A673 (cell line): Measurements from ENCODE around the gene MED12L. TPM values are rescaled to one million over a fixed set of nuclear protein-coding genes. Genes with fewer than 3 reads are reported as not detected.

Experiments used
- BruUV-seq: library from RNA; stranded (reverse); fragments of 400-500 nt; replicated peaks from 2 replicates; lab custom pipeline; 2021; lab: Mats Ljungman, UMichigan
- CTCF ChIA-PET: fragments of 300-600 bp; sonication (Branson Sonifier 250); formaldehyde crosslinking; loops from one replicate; lab custom pipeline; 2022; ENCODE audit warnings: antibody characterized with exemption; lab: Charles Lee
- POLR2A ChIA-PET: fragments of 300-600 bp; sonication (Branson Sonifier 250); formaldehyde crosslinking; loops from one replicate; lab custom pipeline; 2022; ENCODE audit warnings: antibody characterized with exemption; ENCODE audit not compliant: low non-redundant PET; lab: Charles Lee
- DNase-seq: peaks from one replicate; pipeline ENCODE4 v3.0.0-alpha.2; 2015; ENCODE audit warnings: low spot score
- H3K27ac ChIP-seq: fragments of 200-600 bp; sonication (generic); 2 replicates; pipeline ENCODE4 v1.5.1; 2016; ENCODE audit warnings: mixed run types, low read depth, mild to moderate bottlenecking, mixed read lengths, antibody characterized with exemption, low read length; ENCODE audit not compliant: poor library complexity, severe bottlenecking
- H3K27me3 ChIP-seq: fragments of 200-600 bp; sonication (generic); replicated peaks from 2 replicates; pipeline ENCODE4 v1.6.1; 2017; ENCODE audit warnings: mixed run types, low read depth, mild to moderate bottlenecking, mixed read lengths, antibody characterized with exemption, low read length; ENCODE audit not compliant: insufficient read depth, poor library complexity
- H3K36me3 ChIP-seq: fragments of 200-600 bp; sonication (generic); 2 replicates; pipeline ENCODE4 v1.6.1; 2016; ENCODE audit warnings: mixed run types, mild to moderate bottlenecking, mixed read lengths, antibody characterized with exemption, low read length; ENCODE audit not compliant: insufficient read depth, poor library complexity, severe bottlenecking
- H3K4me1 ChIP-seq: fragments of 200-600 bp; sonication (generic); 2 replicates; pipeline ENCODE4 v1.6.1; 2017; ENCODE audit warnings: mixed run types, mild to moderate bottlenecking, mixed read lengths, antibody characterized with exemption, low read length; ENCODE audit not compliant: insufficient read depth, poor library complexity, severe bottlenecking
- H3K4me3 ChIP-seq: fragments of 200-600 bp; sonication (generic); 2 replicates; pipeline ENCODE4 v1.5.1; 2016; ENCODE audit warnings: low read depth, mixed run types, mild to moderate bottlenecking, mixed read lengths, low read length; ENCODE audit not compliant: poor library complexity, severe bottlenecking
- H3K9me3 ChIP-seq: fragments of 200-600 bp; sonication (generic); 2 replicates; pipeline ENCODE4 v1.6.1; 2016; ENCODE audit warnings: mixed run types, low read depth, mild to moderate bottlenecking, mixed read lengths, antibody characterized with exemption, low read length; ENCODE audit not compliant: poor library complexity, severe bottlenecking
- EZH2 ChIP-seq: fragments of 200-600 bp; sonication (generic); IDR thresholded peaks from 2 replicates; pipeline ENCODE4 v1.6.1; 2017; ENCODE audit warnings: borderline replicate concordance, low read depth, mild to moderate bottlenecking, mixed read lengths, antibody characterized with exemption, low read length; ENCODE audit not compliant: poor library complexity, severe bottlenecking
- intact Hi-C: fragments of 100-400 bp; cut with micrococcal nuclease; formaldehyde crosslinking; loops from one replicate; pipeline ENCODE4 v1.10.0; 2022; ENCODE audit not compliant: unreplicated experiment
- total RNA-seq: library from RNA; stranded (reverse); gene quantifications from 2 replicates; pipeline ENCODE4 v1.2.3, GENCODE V29; 2021
- TF ChIP-seq, protein P1 (sequence below): fragments of 300-800, 200-600 bp; sonication (generic); conservative IDR thresholded peaks from 2 replicates; pipeline ENCODE4 v1.5.1; 2017; ENCODE audit warnings: low read depth, mild to moderate bottlenecking, antibody characterized with exemption, low read length, moderate library complexity, mixed read lengths

MED12L gene
- total RNA-seq, 1 experiment from 2014 or later = 0.71 TPM

- Histone ChIP-seq H3K9me3 (no peaks in the 10 kb centered on the region), H3K27me3 (no peaks in the 10 kb centered on the region), H3K36me3 (peaks cover 12% of the 10 kb centered on the region), H3K4me3 (no peak overlapping the region), H3K4me1 (peaks cover 6% of the 10 kb centered on the region), H3K27ac (no peak overlapping the region)
- ChIA-PET CTCF (no interaction called here), POLR2A (no interaction called here)
- intact Hi-C loops = no loop called here
- no TSS peak for BruUV-seq
- peak; percentile 15 for DNase-seq
- no peak for TF ChIP-seq EZH2
- TF ChIP-seq, protein P1, sequence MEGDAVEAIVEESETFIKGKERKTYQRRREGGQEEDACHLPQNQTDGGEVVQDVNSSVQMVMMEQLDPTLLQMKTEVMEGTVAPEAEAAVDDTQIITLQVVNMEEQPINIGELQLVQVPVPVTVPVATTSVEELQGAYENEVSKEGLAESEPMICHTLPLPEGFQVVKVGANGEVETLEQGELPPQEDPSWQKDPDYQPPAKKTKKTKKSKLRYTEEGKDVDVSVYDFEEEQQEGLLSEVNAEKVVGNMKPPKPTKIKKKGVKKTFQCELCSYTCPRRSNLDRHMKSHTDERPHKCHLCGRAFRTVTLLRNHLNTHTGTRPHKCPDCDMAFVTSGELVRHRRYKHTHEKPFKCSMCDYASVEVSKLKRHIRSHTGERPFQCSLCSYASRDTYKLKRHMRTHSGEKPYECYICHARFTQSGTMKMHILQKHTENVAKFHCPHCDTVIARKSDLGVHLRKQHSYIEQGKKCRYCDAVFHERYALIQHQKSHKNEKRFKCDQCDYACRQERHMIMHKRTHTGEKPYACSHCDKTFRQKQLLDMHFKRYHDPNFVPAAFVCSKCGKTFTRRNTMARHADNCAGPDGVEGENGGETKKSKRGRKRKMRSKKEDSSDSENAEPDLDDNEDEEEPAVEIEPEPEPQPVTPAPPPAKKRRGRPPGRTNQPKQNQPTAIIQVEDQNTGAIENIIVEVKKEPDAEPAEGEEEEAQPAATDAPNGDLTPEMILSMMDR = no peak
Measured at GRCh38 chr3:151434151-151434890, 348.9 kb downstream of the MED12L start.

DNA sequence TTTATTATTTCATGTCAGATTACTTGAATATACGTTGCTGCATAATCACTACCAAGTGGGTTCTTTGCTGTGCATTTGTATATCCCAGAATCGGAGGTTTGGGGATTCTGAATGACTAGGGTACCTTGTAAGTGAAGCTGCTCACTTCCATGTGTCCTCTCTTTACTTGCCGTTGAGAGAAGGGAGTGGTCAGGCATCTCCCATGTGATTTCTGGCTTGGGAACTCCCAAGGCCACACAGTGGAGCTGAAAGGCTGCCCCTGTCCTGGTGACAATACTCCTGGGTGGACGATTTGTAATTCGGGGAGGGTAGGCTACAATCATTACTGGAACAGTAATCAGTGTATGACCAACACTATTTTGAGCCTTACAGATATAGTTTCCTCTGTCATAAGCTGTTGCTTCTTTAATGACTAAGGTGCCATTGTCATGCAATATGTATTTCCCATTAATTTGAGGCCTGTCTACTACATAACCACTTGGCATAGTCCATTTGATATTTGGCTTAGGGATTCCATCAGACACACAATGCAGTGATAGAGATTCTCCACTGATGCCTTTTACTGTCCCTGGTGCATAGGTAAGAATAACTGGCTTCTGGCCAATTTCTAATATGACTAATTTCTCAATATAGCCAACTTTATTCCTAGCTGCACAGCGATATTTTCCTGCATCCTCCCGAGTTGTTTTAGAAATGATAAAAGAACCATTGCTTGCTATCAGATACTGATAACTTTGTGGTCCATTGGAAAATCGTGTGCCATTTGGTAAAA, 351.4 kb downstream of the MED12L start:
- DNase-seq = no peak
- BruUV-seq = no TSS peak
- Histone ChIP-seq H3K36me3 (peaks cover 12% of the 10 kb centered on the region), H3K9me3 (no peaks in the 10 kb centered on the region), H3K4me3 (no peak overlapping the region), H3K27me3 (no peaks in the 10 kb centered on the region), H3K27ac (no peak overlapping the region), H3K4me1 (peaks cover 27% of the 10 kb centered on the region)
- CTCF ChIA-PET = no interaction called here
- no peak for TF ChIP-seq EZH2
- TF ChIP-seq, protein P1 = no peak
- POLR2A ChIA-PET = interaction anchor here (0.6 kb wide), 1 partner anchor 129 kb away, joined by 3 read pairs; no protein-coding TSS in a partner anchor
- intact Hi-C loops = no loop called here

DNA sequence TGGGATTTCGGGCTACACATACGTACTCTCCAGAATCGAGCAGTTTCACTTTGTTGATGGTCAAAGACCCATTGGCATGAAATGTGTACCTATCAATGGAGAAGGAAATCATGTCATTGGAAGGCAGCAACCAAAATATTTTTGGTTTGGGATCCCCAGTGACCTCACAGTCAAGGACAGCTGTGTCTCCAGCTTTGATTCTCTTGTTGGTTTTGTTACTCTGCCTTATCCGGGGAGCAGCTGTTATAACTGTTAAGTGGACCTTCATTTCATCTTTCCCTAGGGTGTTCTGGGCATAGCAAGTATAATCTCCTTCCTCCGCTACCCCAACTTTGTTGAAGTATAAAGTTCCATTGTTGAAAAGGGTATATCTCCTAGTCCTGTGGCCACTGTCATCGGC, 352.4 kb downstream of the MED12L start:
- no peak for TF ChIP-seq EZH2
- TF ChIP-seq, protein P1 = no peak
- no peak for DNase-seq
- no TSS peak for BruUV-seq
- POLR2A ChIA-PET = interaction anchor here (0.6 kb wide), 1 partner anchor 128 kb away, joined by 3 read pairs; no protein-coding TSS in a partner anchor
- Histone ChIP-seq H3K27ac (no peak overlapping the region), H3K27me3 (no peaks in the 10 kb centered on the region), H3K4me1 (peaks cover 27% of the 10 kb centered on the region), H3K9me3 (no peaks in the 10 kb centered on the region), H3K36me3 (peaks cover 13% of the 10 kb centered on the region), H3K4me3 (no peak overlapping the region)
- intact Hi-C loops = loop anchor here (2.0 kb wide), 1 partner anchor 223 kb away; no protein-coding TSS in a partner anchor
- CTCF ChIA-PET = no interaction called here
